ENCODE measurements around the gene MCF2. TPM values are rescaled to one million over a fixed set of nuclear protein-coding genes. Genes with fewer than 3 reads are reported as not detected.

MCF2 gene
- polyA plus RNA-seq, 1 of the 3 experiments (the other 2 are of a cell fraction) = 0.05 TPM

DNA sequence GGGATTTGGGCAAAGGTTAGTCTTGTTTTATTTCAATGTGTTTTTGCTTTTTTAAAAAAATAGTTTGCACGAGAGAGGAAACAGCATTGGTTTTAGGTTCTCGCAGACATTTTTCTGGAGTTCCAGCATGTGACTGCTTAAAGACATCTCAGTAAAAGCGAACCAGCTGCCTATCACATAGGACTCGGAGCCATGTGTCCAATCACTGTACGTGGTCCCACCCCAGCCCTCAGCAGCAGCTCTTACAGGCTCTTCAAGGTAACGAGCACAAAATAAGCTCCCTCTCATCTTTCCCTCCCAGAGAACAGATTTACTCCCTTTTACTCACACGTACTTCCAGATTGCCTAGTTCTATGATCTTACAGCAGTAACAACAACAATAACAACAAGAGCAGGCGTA, 68.7 kb downstream of the MCF2 start (continued):
- TF ChIP-seq, protein P1, sequence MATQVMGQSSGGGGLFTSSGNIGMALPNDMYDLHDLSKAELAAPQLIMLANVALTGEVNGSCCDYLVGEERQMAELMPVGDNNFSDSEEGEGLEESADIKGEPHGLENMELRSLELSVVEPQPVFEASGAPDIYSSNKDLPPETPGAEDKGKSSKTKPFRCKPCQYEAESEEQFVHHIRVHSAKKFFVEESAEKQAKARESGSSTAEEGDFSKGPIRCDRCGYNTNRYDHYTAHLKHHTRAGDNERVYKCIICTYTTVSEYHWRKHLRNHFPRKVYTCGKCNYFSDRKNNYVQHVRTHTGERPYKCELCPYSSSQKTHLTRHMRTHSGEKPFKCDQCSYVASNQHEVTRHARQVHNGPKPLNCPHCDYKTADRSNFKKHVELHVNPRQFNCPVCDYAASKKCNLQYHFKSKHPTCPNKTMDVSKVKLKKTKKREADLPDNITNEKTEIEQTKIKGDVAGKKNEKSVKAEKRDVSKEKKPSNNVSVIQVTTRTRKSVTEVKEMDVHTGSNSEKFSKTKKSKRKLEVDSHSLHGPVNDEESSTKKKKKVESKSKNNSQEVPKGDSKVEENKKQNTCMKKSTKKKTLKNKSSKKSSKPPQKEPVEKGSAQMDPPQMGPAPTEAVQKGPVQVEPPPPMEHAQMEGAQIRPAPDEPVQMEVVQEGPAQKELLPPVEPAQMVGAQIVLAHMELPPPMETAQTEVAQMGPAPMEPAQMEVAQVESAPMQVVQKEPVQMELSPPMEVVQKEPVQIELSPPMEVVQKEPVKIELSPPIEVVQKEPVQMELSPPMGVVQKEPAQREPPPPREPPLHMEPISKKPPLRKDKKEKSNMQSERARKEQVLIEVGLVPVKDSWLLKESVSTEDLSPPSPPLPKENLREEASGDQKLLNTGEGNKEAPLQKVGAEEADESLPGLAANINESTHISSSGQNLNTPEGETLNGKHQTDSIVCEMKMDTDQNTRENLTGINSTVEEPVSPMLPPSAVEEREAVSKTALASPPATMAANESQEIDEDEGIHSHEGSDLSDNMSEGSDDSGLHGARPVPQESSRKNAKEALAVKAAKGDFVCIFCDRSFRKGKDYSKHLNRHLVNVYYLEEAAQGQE (IDR thresholded peaks at IDR 0.05; ENCODE audit: low read depth, low read length) = no peak
- TF ChIP-seq FOXJ3 (CRISPR knock-in tag; IDR thresholded peaks at IDR 0.05) = no peak
- TF ChIP-seq, protein P2, sequence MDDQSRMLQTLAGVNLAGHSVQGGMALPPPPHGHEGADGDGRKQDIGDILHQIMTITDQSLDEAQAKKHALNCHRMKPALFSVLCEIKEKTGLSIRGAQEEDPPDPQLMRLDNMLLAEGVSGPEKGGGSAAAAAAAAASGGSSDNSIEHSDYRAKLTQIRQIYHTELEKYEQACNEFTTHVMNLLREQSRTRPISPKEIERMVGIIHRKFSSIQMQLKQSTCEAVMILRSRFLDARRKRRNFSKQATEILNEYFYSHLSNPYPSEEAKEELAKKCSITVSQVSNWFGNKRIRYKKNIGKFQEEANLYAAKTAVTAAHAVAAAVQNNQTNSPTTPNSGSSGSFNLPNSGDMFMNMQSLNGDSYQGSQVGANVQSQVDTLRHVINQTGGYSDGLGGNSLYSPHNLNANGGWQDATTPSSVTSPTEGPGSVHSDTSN (IDR thresholded peaks at IDR 0.05) = no peak
- no peak for TF ChIP-seq RAD21 (IDR thresholded peaks at IDR 0.05; ENCODE audit: low read length)
- no peak for TF ChIP-seq SIN3A (IDR thresholded peaks at IDR 0.05; ENCODE audit: borderline replicate concordance, low read depth, low read length)
- TF ChIP-seq EZH2phosphoT487 (IDR thresholded peaks at IDR 0.05; ENCODE audit: borderline replicate concordance, low read depth) = no peak
- TF ChIP-seq GATA2 (CRISPR knock-in tag; IDR thresholded peaks at IDR 0.05) = no peak
- no peak for TF ChIP-seq RXRA (IDR thresholded peaks at IDR 0.05; ENCODE audit: borderline replicate concordance, low read depth)
- no peak for TF ChIP-seq EP300 (IDR thresholded peaks at IDR 0.05; ENCODE audit: borderline replicate concordance in 1 of 2, low read depth in 1 of 2, low read length in 1 of 2)
- no peak for TF ChIP-seq RCOR1 (IDR thresholded peaks at IDR 0.05; ENCODE audit: low read length)
- TF ChIP-seq, protein P3, sequence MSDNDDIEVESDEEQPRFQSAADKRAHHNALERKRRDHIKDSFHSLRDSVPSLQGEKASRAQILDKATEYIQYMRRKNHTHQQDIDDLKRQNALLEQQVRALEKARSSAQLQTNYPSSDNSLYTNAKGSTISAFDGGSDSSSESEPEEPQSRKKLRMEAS (IDR thresholded peaks at IDR 0.05; ENCODE audit: low read depth) = no peak

DNA sequence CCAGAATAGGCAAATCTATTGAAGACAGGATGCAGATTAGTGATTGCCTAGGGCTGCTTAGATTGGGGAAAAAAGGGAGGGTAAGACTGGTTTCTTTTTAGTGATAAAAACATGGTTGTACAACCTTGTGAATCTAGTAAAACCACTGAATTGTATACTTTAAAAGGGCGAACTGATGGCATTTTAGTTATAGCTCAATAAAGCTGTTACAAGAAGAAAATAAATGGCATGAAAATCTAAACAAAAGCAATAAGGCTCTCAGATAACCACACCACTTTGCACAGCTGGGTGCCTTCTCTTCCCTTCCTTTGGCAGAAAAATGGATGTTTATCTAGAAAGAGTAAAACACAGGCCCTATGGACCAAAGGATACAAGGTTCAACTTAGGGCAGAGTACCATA, 107.9 kb downstream of the MCF2 start:
- Histone ChIP-seq H3K9me2 (no peaks in the 10 kb centered on the region), H3K4me3 (ENCODE audit: low read depth in 2 of 2, low read length in 1 of 2) (no peak overlapping the region), H3F3A (replicated peaks; ENCODE audit: insufficient read depth) (no peaks in the 10 kb centered on the region), H3K27me3 (ENCODE audit: insufficient read depth) (no peaks in the 10 kb centered on the region), H3K36me3 (replicated peaks in 1 of 2; ENCODE audit: control insufficient read depth in 1 of 2, insufficient read depth in 2 of 2, low read length in 1 of 2) (no peaks in the 10 kb centered on the region), H3K4me2 (no peak overlapping the region), H4K20me1 (ENCODE audit: insufficient read depth) (no peaks in the 10 kb centered on the region), H3K27ac (ENCODE audit: low read depth in 2 of 2, low read length in 1 of 2) (no peak overlapping the region), H3K79me2 (ENCODE audit: insufficient read depth) (no peaks in the 10 kb centered on the region), H2AFZ (ENCODE audit: low read depth) (no peak overlapping the region), H3K9me3 (no peaks in the 10 kb centered on the region), H3K9ac (no peak overlapping the region), H3K4me1 (ENCODE audit: control insufficient read depth in 1 of 2, insufficient read depth in 2 of 2, low read depth in 1 of 2, low read length in 1 of 2) (no peaks in the 10 kb centered on the region)
- 0% methylated on average over 1 of the region's 1 CpG for WGBS (ENCODE audit: low lambda C conversion rate)
- ChIA-PET CTCF (no interaction called here), POLR2A (no interaction called here)
- TF ChIP-seq GABPA (IDR thresholded peaks at IDR 0.05; ENCODE audit: low read depth) (no peak), SIN3A (IDR thresholded peaks at IDR 0.05; ENCODE audit: borderline replicate concordance, low read depth, low read length) (no peak), RCOR1 (IDR thresholded peaks at IDR 0.05; ENCODE audit: low read length) (no peak), SMC3 (IDR thresholded peaks at IDR 0.05; ENCODE audit: low read depth, low read length) (no peak), MEF2A (IDR thresholded peaks at IDR 0.05; ENCODE audit: borderline replicate concordance, low read depth) (no peak), TEAD4 (IDR thresholded peaks at IDR 0.05; ENCODE audit: borderline replicate concordance, insufficient read depth) (no peak)
- TF ChIP-seq, protein P2 (IDR thresholded peaks at IDR 0.05) = no peak
- TF ChIP-seq, protein P4, sequence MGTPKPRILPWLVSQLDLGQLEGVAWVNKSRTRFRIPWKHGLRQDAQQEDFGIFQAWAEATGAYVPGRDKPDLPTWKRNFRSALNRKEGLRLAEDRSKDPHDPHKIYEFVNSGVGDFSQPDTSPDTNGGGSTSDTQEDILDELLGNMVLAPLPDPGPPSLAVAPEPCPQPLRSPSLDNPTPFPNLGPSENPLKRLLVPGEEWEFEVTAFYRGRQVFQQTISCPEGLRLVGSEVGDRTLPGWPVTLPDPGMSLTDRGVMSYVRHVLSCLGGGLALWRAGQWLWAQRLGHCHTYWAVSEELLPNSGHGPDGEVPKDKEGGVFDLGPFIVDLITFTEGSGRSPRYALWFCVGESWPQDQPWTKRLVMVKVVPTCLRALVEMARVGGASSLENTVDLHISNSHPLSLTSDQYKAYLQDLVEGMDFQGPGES (IDR thresholded peaks at IDR 0.05; ENCODE audit: low read depth, low read length) = no peak
- DNase-seq = no peak
